Measurements from ENCODE around the gene VWA3B. TPM values are rescaled to one million over a fixed set of nuclear protein-coding genes. Genes with fewer than 3 reads are reported as not detected.
"Not testable (repeated sequence)": the region's sequence is repeated elsewhere in the genome, so short reads cannot be mapped to it uniquely, and the experiment has no call there.

Gene VWA3B
- total RNA-seq, 1 donor from 2014 or later, result 0.38 TPM

- intact Hi-C loops (cut with DNase I), result no loop called here
- DNase-seq (ENCODE audit: missing footprints) (no peak), ATAC-seq (no peak)
Observed at GRCh38 chr2:98121149-98121548, 34.2 kb downstream of the VWA3B start.

- ATAC-seq (no peak), DNase-seq (ENCODE audit: missing footprints) (no peak)
- intact Hi-C loops (cut with DNase I), result no loop called here
Observed at GRCh38 chr2:98122524-98122923, 35.6 kb downstream of the VWA3B start.

GRCh38 chr2:98123286-98123685, 36.3 kb downstream of the VWA3B start:
- ATAC-seq, result no peak
- DNase-seq (ENCODE audit: missing footprints), result no peak
- intact Hi-C loops (cut with DNase I), result no loop called here

GRCh38 chr2:98126061-98126460, 39.1 kb downstream of the VWA3B start:
- intact Hi-C loops (cut with DNase I), result no loop called here
- DNase-seq (ENCODE audit: missing footprints), result no peak
- ATAC-seq, result no peak

GRCh38 chr2:98127229-98127989, 40.4 kb downstream of the VWA3B start:
- no peak for DNase-seq (ENCODE audit: missing footprints)
- intact Hi-C loops (cut with DNase I), result no loop called here
- ATAC-seq, result peak; percentile 46

GRCh38 chr2:98128556-98129109, 41.7 kb downstream of the VWA3B start:
- intact Hi-C loops (cut with DNase I), result no loop called here
- DNase-seq (ENCODE audit: missing footprints) (no peak), ATAC-seq (no peak)

GRCh38 chr2:98130073-98130472, 43.1 kb downstream of the VWA3B start:
- intact Hi-C loops (cut with DNase I); DNase-seq (ENCODE audit: missing footprints); ATAC-seq: not testable (repeated sequence)

- peak; percentile 48 for ATAC-seq
- intact Hi-C loops (cut with DNase I), result no loop called here
- DNase-seq (ENCODE audit: missing footprints), result no peak
Observed at GRCh38 chr2:98134172-98135005, 47.4 kb downstream of the VWA3B start.

- no peak for ATAC-seq
- intact Hi-C loops (cut with DNase I), result no loop called here
- DNase-seq (ENCODE audit: missing footprints), result no peak
Observed at GRCh38 chr2:98137196-98137595, 50.2 kb downstream of the VWA3B start.

GRCh38 chr2:98138978-98139377, 52.0 kb downstream of the VWA3B start:
- intact Hi-C loops (cut with DNase I); ATAC-seq; DNase-seq (ENCODE audit: missing footprints): not testable (repeated sequence)

GRCh38 chr2:98140210-98140609, 53.2 kb downstream of the VWA3B start:
- no peak for DNase-seq (ENCODE audit: missing footprints)
- peak; percentile 76 for ATAC-seq
- intact Hi-C loops (cut with DNase I), result loop anchor here (10.0 kb wide), 1 partner anchor 55 kb away; the partner anchor contains the start of gene VWA3B

GRCh38 chr2:98142106-98142791, 55.3 kb downstream of the VWA3B start:
- DNase-seq (ENCODE audit: missing footprints) (no peak), ATAC-seq (no peak)
- intact Hi-C loops (cut with DNase I), result loop anchor here (10.0 kb wide), 1 partner anchor 57 kb away; the partner anchor contains the start of gene VWA3B

GRCh38 chr2:98145070-98145469, 58.1 kb downstream of the VWA3B start:
- ATAC-seq, result no peak
- intact Hi-C loops (cut with DNase I), result loop anchor here (10.0 kb wide), 1 partner anchor 60 kb away; the partner anchor contains the start of gene VWA3B
- DNase-seq (ENCODE audit: missing footprints), result no peak

- intact Hi-C loops (cut with DNase I), result loop anchor here (10.0 kb wide), 1 partner anchor 63 kb away; the partner anchor contains the start of gene VWA3B
- ATAC-seq; DNase-seq (ENCODE audit: missing footprints): not testable (repeated sequence)
Observed at GRCh38 chr2:98147900-98148299, 60.9 kb downstream of the VWA3B start.

GRCh38 chr2:98148595-98149332, 61.8 kb downstream of the VWA3B start:
- no peak for DNase-seq (ENCODE audit: missing footprints)
- intact Hi-C loops (cut with DNase I), result loop anchor here (10.0 kb wide), 1 partner anchor 64 kb away; the partner anchor contains the start of gene VWA3B
- no peak for ATAC-seq

- DNase-seq (ENCODE audit: missing footprints) (no peak), ATAC-seq (peak; percentile 68)
- intact Hi-C loops (cut with DNase I), result loop anchor here (10.0 kb wide), 1 partner anchor 65 kb away; the partner anchor contains the start of gene VWA3B
Observed at GRCh38 chr2:98149333-98149697, 62.3 kb downstream of the VWA3B start.

GRCh38 chr2:98153481-98153880, 66.5 kb downstream of the VWA3B start:
- peak; percentile 47 for ATAC-seq
- intact Hi-C loops (cut with DNase I), result no loop called here
- DNase-seq (ENCODE audit: missing footprints), result no peak

GRCh38 chr2:98155291-98155690, 68.3 kb downstream of the VWA3B start:
- intact Hi-C loops (cut with DNase I), result no loop called here
- DNase-seq (ENCODE audit: missing footprints), result no peak
- ATAC-seq, result no peak

Data from Right ventricle myocardium inferior (tissue), 1 donor.